Measurements from ENCODE around the gene CDH12. TPM values are rescaled to one million over a fixed set of nuclear protein-coding genes. Genes with fewer than 3 reads are reported as not detected.

CDH12 gene
- total and polyA plus RNA-seq, 10 donors, result 0.32 TPM; not detected in 9

DNA sequence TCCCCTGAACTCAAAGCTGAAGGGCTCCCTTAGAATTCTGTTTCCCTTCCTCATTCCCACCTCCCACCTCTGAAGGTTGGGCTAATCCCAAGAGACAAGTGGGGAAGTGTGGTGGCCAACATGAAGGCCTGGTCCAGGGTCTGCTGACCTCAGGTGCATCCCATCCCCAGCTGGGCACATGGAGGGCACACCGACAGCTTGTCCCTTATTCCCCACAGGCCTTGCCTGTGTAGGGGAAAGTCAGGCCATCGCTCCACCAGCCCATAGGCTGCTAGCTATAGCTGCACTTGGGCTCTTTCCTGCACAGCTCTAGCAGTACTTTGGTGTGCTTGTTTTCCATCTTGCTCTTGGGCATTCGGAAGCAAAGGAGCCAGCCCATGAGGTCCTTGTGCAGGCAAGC lies 247.7 kb downstream of the CDH12 start:
- peak; percentile 70 for DNase-seq
- H3K4me3 ChIP-seq, result no peak overlapping the region
- WGBS, 5 donors, result 70 to 95% (median 78%) methylated on average over 3 of the region's 3 CpGs
- no peaks in the 10 kb centered on the region for H3K4me1 ChIP-seq
- H3K27ac ChIP-seq, result no peak overlapping the region
- H3K36me3 ChIP-seq, result no peaks in the 10 kb centered on the region
- no peak for TF ChIP-seq POLR2AphosphoS5 (IDR thresholded peaks at IDR 0.05)
- TF ChIP-seq, protein P1, sequence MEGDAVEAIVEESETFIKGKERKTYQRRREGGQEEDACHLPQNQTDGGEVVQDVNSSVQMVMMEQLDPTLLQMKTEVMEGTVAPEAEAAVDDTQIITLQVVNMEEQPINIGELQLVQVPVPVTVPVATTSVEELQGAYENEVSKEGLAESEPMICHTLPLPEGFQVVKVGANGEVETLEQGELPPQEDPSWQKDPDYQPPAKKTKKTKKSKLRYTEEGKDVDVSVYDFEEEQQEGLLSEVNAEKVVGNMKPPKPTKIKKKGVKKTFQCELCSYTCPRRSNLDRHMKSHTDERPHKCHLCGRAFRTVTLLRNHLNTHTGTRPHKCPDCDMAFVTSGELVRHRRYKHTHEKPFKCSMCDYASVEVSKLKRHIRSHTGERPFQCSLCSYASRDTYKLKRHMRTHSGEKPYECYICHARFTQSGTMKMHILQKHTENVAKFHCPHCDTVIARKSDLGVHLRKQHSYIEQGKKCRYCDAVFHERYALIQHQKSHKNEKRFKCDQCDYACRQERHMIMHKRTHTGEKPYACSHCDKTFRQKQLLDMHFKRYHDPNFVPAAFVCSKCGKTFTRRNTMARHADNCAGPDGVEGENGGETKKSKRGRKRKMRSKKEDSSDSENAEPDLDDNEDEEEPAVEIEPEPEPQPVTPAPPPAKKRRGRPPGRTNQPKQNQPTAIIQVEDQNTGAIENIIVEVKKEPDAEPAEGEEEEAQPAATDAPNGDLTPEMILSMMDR (IDR thresholded peaks at IDR 0.05 in 8 of 11, conservative IDR thresholded peaks at IDR 0.05 in 3 of 11), result no peak
- TF ChIP-seq POLR2A (IDR thresholded peaks at IDR 0.05), result no peak
- H3K27me3 ChIP-seq (replicated peaks in 1 of 7), result no peaks in the 10 kb centered on the region
- peaks cover 0 to 31% (median 15%) of the 10 kb centered on the region in 8 donors for H3K9me3 ChIP-seq
- intact Hi-C loops (cut with DNase I; ENCODE audit: low total_unique reads), result no loop called here

GRCh38 chr5:22604711-22605110 lies 248.4 kb downstream of the CDH12 start:
- DNase-seq, result no peak

GRCh38 chr5:22598796-22599195 lies 254.3 kb downstream of the CDH12 start:
- no peak for TF ChIP-seq POLR2AphosphoS5 (IDR thresholded peaks at IDR 0.05)
- TF ChIP-seq, protein P1 (IDR thresholded peaks at IDR 0.05 in 8 of 11, conservative IDR thresholded peaks at IDR 0.05 in 3 of 11), result no peak
- TF ChIP-seq POLR2A (IDR thresholded peaks at IDR 0.05), result no peak
- H3K27ac ChIP-seq, result no peak overlapping the region
- DNase-seq, result no peak
- 69 to 94% (median 91%) methylated on average over 2 of the region's 2 CpGs for WGBS, 5 donors
- no peaks in the 10 kb centered on the region for H3K4me1 ChIP-seq
- no peaks in the 10 kb centered on the region for H3K27me3 ChIP-seq (replicated peaks in 1 of 7)
- no peak overlapping the region for H3K4me3 ChIP-seq
- H3K36me3 ChIP-seq, result no peaks in the 10 kb centered on the region
- H3K9me3 ChIP-seq, result no peaks in the 10 kb centered on the region
- intact Hi-C loops (cut with DNase I; ENCODE audit: low total_unique reads), result no loop called here

More at GRCh38 chr5:22604711-22605110, 248.4 kb downstream of the CDH12 start:
- Histone ChIP-seq H3K9me3 (peaks cover 0 to 31% (median 15%) of the 10 kb centered on the region in 8 donors), H3K4me3 (no peak overlapping the region), H3K36me3 (no peaks in the 10 kb centered on the region), H3K27ac (no peak overlapping the region), H3K4me1 (no peaks in the 10 kb centered on the region), H3K27me3 (replicated peaks in 1 of 7) (no peaks in the 10 kb centered on the region)
- no peak for TF ChIP-seq POLR2A (IDR thresholded peaks at IDR 0.05)
- TF ChIP-seq POLR2AphosphoS5 (IDR thresholded peaks at IDR 0.05), result no peak
- intact Hi-C loops (cut with DNase I; ENCODE audit: low total_unique reads), result no loop called here

- Histone ChIP-seq H3K27ac (no peak overlapping the region), H3K4me1 (no peaks in the 10 kb centered on the region), H3K27me3 (replicated peaks in 1 of 7) (no peaks in the 10 kb centered on the region), H3K9me3 (no peaks in the 10 kb centered on the region), H3K4me3 (no peak overlapping the region), H3K36me3 (no peaks in the 10 kb centered on the region)
- 71 to 82% (median 74%) methylated on average over 1 of the region's 1 CpG for WGBS, 5 donors
- DNase-seq, result no peak
- no peak for TF ChIP-seq POLR2A (IDR thresholded peaks at IDR 0.05)
- intact Hi-C loops (cut with DNase I; ENCODE audit: low total_unique reads), result no loop called here
These were observed 256.7 kb downstream of the CDH12 start for GRCh38 chr5:22596404-22596970.

- H3K27me3 ChIP-seq (replicated peaks in 1 of 7), result no peaks in the 10 kb centered on the region
- H3K4me1 ChIP-seq, result no peaks in the 10 kb centered on the region
- no peak overlapping the region for H3K27ac ChIP-seq
- no peak for DNase-seq
- no peaks in the 10 kb centered on the region for H3K9me3 ChIP-seq
- 76 to 93% (median 80%) methylated on average over 2 of the region's 2 CpGs for WGBS, 5 donors
- no peak for TF ChIP-seq POLR2AphosphoS5 (IDR thresholded peaks at IDR 0.05)
- no peaks in the 10 kb centered on the region for H3K36me3 ChIP-seq
- H3K4me3 ChIP-seq, result no peak overlapping the region
- intact Hi-C loops (cut with DNase I; ENCODE audit: low total_unique reads), result no loop called here
These were observed 258.7 kb downstream of the CDH12 start for GRCh38 chr5:22594491-22594890.

GRCh38 chr5:22593592-22593991 lies 259.6 kb downstream of the CDH12 start:
- H3K4me1 ChIP-seq, result no peaks in the 10 kb centered on the region
- H3K4me3 ChIP-seq, result no peak overlapping the region
- no peaks in the 10 kb centered on the region for H3K36me3 ChIP-seq
- no peaks in the 10 kb centered on the region for H3K9me3 ChIP-seq
- TF ChIP-seq, protein P1 (IDR thresholded peaks at IDR 0.05 in 8 of 11, conservative IDR thresholded peaks at IDR 0.05 in 3 of 11), result no peak
- WGBS, 5 donors, result 75 to 88% (median 84%) methylated on average over 1 of the region's 1 CpG
- no peak overlapping the region for H3K27ac ChIP-seq
- intact Hi-C loops (cut with DNase I; ENCODE audit: low total_unique reads), result no loop called here
- DNase-seq, result no peak
- H3K27me3 ChIP-seq (replicated peaks in 1 of 7), result no peaks in the 10 kb centered on the region
